GM18505 (cell line): ENCODE data around the gene RNFT2.
A peak's percentile ranks its signal among the peaks of the same experiment; 100 is the strongest.
"Not testable (repeated sequence)": the region's sequence is repeated elsewhere in the genome, so short reads cannot be mapped to it uniquely, and the experiment has no call there.

Source experiments
- ATAC-seq: cut with Tn5 transposase; IDR thresholded peaks from one replicate; pipeline ENCODE4 v1.9.1; 2021; ENCODE audit not compliant: unreplicated experiment
- POLR2A ChIP-seq: IDR thresholded peaks from 4 replicates; pipeline ENCODE4 v1.6.1; 2011; ENCODE audit warnings: borderline replicate concordance; ENCODE audit not compliant: insufficient read depth, insufficient read length; ENCODE audit errors: extremely low read depth

RNFT2 gene

DNA sequence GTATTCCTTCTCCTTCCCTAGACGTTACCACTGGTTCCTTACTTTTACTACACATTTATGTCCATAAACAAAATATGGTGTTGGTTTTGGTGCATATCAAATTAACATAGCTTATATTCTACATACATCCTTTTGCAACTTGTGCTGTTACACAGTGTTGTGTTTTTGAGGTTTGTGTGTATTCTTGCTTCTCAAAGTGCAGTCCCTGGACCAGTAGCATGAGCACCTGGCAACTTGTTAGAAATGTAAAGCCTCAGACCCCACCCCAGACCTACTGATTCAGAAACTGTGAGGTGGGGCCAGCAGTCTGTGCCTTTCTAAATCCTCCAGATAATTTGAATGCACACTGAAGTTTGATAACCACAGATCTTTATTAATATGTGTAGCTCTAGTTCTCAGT, 65.9 kb downstream of the RNFT2 start:
- ATAC-seq, result no peak
- no peak for TF ChIP-seq POLR2A

GRCh38 chr12:116806845-116807440, 68.8 kb downstream of the RNFT2 start:
- no peak for ATAC-seq
- no peak for TF ChIP-seq POLR2A

DNA sequence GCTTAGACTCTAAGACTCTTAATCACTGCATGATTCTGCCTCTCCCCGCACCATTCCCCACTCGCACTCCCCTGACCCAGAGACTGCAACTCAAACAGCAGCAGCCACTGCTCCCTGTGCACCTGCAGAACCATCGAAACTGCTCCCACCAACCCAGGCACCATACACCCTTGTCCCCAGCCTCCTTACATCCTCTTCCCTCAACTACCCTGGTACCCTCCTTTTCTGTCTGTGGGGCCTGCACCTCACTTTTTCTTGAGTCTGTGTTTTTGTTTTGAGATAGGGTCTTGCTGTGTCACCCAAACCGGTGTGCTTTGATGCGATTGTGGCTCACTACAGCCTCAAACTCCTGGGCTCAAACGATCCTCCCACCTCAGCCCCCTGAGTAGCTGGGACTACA, 69.4 kb downstream of the RNFT2 start:
- TF ChIP-seq POLR2A, result no peak
- ATAC-seq, result no peak

DNA sequence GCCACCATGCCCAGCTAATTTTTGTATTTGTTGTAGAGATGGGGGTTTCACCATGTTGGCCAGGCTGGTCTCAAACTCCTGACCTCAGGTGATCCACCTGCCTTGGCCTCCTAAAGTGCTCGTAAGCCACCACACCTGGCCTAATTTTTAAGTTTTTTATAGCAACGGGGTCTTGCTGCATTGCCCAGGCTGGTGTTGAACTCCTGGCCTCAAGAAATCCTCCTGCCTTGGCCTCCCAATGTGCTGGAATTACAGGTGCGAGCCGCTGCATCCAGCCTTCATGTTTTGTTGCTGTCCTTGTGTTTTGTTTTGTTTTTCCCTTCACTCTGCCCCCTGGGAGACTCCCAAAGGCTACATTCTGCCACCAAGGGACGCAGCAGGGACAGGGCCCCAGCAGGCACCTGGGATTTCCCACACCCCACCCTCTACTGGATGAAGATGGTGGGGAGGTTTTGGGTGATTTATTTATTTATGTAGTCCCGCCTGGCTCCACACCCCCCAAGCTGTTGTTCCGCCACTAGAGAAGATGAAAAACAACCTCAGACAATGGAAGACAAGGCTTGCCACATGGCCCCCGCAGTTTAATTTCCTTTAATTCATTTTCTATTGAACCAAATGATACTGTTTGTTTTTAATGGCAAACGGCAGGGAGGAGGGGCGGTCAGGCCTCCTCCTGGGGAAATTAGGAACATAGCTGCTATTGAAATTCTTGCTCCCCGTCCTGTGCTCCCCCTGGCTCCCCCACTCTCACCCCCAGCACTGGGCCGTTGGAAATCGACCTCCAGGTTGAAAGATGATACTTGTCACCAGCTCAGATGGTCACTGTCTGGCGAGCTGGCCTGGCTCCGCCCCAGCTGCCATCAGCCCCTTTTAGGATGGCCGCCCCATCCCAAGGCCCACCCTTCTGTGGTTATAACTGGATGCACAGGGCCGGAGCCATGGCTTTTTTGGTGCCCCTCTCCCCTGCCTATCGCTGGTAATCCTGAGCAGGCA, 70.3 kb downstream of the RNFT2 start:
- ATAC-seq, result no peak
- TF ChIP-seq POLR2A, result no peak

DNA sequence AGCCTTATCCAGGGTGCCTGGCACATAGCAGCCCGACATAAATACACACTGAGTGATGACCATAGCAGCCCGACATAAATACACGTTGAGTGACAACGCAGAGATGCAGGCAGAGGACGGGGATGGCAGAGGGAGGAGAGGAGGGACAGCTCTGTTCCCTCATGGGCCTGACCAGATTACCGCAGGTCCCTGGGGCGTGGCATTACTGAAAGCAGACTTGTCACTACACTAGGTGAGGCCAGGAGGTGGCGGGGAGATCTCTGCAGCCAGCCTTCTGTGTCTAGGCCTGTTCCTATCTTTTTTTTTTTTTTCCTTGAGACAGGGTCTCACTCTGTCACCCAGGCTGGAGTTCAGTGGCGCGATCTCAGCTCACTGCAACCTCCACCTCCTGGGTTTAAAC, 74.1 kb downstream of the RNFT2 start:
- TF ChIP-seq POLR2A, result no peak
- ATAC-seq, result no peak

DNA sequence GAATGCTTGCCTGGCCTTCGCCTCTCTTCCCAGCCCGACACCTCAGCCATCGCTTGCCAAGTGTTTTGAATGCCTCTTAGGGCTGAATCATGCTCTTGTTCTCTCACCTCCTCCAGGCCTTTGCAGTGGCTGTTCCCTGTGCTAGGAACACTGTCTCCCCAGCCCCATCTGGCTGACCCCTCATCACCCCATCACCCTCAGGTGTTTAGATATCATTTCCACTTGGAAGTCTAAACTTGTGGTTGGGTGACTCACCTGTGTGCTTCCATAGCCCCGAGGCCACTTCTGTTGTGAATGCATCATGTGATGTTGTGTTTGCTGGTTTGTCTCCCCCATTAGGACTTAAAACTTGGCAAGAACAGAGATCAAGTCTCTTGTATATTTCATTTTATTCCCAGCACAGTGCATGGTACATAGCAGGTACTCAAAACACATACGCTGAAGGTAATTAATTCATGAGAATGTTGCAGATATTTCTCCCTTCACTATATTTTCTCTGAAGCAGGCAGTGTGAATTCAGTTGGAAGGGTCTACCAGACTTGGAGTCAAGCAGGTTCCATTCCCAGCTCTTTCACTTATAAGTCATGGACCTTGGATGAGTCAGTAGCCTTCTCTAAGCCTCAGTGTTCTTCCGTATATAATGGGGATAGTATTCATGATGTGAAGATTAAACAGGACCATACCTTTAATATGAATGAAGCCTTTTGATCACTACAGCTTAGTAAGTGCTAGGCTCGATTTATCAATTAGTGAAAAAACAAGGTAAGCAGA, 75.3 kb downstream of the RNFT2 start:
- no peak for TF ChIP-seq POLR2A
- ATAC-seq, result no peak

GRCh38 chr12:116814766-116815165, 76.7 kb downstream of the RNFT2 start:
- ATAC-seq, result not testable (repeated sequence)

DNA sequence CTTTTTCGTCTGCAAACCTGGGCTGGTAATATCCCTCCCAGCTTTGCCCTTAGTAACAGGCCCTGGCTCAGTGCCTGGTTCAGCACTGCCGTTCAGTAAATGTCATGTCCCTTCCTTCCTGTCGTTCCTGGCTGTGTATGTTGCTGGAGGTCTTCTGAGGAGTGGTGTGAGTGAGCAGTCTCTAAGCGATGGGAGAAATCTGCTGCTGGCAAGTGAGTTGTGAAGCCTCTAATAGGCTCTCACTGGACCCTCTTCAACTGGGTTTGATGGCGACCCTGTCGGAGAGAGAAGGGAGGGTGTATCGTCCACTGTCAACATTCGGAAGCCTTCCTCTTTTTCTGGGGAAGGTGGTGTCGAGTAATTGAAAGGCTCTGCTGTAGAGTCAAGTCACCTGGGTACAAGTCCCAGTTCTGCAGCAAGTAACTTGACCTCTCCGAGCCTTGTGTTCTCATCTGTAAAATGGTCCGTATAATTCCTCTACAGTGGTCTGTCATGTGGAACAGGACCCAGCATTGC, 80.3 kb downstream of the RNFT2 start:
- no peak for TF ChIP-seq POLR2A
- ATAC-seq, result no peak

- peak; percentile 82 for TF ChIP-seq POLR2A
- ATAC-seq, result peak; percentile 81
Observed at GRCh38 chr12:116818948-116819832, 81.1 kb downstream of the RNFT2 start.

- ATAC-seq, result no peak
Observed at GRCh38 chr12:116820064-116820656, 82.0 kb downstream of the RNFT2 start.

DNA sequence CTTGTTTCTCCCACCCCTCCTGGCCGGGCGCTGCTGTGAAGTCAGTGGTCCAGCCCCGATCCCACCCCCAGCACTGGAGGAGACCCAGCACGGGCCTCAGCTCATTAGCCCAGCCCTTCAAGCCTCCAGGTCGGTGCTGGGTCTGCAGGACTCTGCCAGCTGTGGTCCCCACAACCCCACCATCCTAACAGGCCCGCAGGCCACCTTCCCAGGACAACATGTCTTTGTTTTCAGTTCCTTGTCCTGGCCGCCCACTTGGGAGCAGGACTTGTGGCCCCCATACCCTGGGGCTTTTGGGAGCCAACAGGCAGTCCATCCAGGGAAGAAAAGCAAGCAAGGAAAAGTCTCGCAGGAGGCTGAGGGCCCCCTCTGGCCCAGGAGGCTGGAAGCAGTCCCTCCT, 83.2 kb downstream of the RNFT2 start:
- ATAC-seq, result no peak
- TF ChIP-seq POLR2A, result no peak

More at GRCh38 chr12:116820064-116820656, 82.0 kb downstream of the RNFT2 start:
- TF ChIP-seq POLR2A, result no peak

DNA sequence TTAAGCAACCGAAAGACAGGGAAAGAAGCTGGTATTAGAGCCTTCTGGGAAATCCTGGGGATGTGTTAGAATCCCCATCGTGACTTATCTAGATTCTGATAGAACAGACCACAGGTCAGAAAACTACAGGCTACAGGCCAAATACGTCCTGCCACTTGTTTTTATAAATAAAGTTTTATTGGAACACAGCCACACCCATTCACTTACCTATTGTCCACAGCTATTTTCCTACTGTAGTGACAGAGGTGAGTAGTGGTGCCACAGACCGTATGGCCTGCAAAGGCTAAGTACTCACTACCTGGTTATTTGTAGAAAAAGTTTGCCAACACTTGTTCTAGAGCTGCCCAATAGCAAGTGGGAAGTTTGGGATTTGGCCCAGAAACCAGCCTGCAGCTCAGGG, 89.3 kb downstream of the RNFT2 start:
- TF ChIP-seq POLR2A, result no peak
- no peak for ATAC-seq

DNA sequence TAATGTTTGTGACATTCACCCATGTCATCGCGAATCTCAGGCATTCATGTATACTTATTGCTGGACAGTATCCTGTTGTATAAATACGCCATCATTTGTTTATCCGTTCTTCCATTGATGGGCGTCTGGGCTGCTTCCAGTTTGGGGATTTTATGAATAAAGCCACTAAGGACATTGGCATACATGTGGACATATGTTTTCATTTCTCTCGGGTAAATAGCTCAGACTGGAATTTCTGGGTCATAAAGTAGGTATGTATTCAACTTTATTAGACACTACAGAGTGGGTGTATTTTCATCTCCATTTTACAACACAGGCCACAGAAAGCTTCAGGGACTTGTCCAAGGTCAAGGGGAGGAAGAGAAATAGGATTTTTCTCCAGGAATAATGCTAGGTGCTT, 94.2 kb downstream of the RNFT2 start:
- no peak for ATAC-seq
- TF ChIP-seq POLR2A, result no peak

- ATAC-seq, result no peak
Observed at GRCh38 chr12:116833474-116833873, 95.4 kb downstream of the RNFT2 start.

More at GRCh38 chr12:116833474-116833873, 95.4 kb downstream of the RNFT2 start:
- TF ChIP-seq POLR2A, result no peak
